Body of pancreas (tissue), 4 donors: ENCODE measurements around the gene NPHP3.

Experiments used
- POLR2A ChIP-seq, 3 donors: fragments of 450-650 bp; IDR thresholded peaks; one replicate each; pipeline ENCODE4 v1.6.1; 2016; ENCODE audit warnings: antibody characterized with exemption in 3 of 3, mild to moderate bottlenecking in 2 of 3
- TF ChIP-seq, protein P1 (sequence below), 7 experiments: fragments of 450-650 bp in 4 of 7; fragments of 200-600 bp in 3 of 7; sonication (generic) in 3 of 7; IDR thresholded peaks; one replicate each; pipeline ENCODE4 v1.5.1; 2016 to 2019; ENCODE audit warnings: antibody characterized with exemption in 7 of 7

GRCh38 chr3:132695422-132695821 lies 26.8 kb downstream of the NPHP3 start:
- TF ChIP-seq, protein P1, sequence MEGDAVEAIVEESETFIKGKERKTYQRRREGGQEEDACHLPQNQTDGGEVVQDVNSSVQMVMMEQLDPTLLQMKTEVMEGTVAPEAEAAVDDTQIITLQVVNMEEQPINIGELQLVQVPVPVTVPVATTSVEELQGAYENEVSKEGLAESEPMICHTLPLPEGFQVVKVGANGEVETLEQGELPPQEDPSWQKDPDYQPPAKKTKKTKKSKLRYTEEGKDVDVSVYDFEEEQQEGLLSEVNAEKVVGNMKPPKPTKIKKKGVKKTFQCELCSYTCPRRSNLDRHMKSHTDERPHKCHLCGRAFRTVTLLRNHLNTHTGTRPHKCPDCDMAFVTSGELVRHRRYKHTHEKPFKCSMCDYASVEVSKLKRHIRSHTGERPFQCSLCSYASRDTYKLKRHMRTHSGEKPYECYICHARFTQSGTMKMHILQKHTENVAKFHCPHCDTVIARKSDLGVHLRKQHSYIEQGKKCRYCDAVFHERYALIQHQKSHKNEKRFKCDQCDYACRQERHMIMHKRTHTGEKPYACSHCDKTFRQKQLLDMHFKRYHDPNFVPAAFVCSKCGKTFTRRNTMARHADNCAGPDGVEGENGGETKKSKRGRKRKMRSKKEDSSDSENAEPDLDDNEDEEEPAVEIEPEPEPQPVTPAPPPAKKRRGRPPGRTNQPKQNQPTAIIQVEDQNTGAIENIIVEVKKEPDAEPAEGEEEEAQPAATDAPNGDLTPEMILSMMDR (IDR thresholded peaks at IDR 0.05): no peak
- TF ChIP-seq POLR2A (IDR thresholded peaks at IDR 0.05): no peak
